HG03135 (cell line): Measurements from ENCODE around the gene FGF9.

Experiments used
- ATAC-seq: cut with Tn5 transposase; IDR thresholded peaks from one replicate; pipeline ENCODE4 v1.9.1; 2021; ENCODE audit warnings: mild to moderate bottlenecking, moderate library complexity; ENCODE audit not compliant: unreplicated experiment

Gene FGF9

DNA sequence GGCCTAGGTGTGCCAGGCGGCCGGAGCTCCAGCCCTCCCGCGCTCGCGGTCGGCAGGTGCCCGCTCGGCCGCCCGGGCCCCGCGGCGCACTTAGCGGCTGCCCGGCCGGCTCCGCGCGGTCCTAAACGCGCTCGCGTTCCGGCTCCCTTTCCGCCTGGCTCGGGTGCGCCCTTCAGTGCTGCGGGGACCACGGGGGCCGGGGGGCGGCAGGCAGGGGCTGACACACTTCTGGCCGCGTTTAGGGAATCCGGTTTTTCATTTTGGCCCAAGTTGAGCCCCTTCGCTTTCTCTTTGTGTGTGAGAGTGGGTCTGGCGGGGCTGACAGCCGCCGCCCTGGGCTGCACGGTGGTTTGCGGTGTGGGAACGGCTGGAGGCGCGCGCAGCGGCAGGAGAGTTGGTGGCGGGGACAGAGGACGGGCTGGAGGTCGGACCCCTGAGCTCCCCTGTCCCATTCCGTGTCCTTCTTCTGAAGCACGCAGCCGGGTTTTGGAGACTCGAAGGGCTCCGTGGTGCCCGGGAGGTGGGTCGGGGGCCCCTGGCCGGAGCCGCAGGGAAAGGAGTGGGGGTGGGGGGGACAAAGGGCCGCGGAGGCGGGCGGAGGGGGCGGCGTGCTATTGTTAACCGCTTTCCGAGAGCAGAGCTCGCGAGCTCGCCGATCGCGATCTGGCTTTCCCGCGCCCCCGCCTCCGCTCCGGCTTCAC, 3.1 kb downstream of the FGF9 start:
- peak; percentile 31 for ATAC-seq

DNA sequence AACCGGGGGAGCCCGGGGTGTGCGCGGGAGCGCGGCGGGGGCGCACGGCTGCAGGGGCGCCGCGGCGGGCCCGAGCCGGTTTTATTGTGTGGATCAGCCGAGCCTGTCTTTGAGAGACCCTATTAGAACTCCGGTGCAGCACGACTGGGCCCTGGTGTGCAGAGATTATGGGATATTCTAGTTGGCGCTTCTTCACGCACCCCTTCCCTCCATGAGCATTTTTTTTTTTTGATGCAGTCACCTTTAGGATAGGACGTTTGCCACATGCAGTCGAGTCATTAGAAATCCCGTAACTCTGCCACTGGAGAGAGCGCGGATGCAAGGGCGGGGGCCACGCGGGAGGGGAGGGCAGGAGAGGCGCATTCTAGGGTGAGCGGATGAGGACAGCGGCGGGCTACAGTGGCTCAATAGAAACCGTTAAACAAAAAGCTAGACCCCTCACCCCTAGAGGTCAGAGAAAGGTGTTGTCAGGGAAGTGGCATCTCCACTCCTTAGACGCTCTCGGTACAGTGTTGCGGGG, 3.7 kb downstream of the FGF9 start:
- no peak for ATAC-seq

DNA sequence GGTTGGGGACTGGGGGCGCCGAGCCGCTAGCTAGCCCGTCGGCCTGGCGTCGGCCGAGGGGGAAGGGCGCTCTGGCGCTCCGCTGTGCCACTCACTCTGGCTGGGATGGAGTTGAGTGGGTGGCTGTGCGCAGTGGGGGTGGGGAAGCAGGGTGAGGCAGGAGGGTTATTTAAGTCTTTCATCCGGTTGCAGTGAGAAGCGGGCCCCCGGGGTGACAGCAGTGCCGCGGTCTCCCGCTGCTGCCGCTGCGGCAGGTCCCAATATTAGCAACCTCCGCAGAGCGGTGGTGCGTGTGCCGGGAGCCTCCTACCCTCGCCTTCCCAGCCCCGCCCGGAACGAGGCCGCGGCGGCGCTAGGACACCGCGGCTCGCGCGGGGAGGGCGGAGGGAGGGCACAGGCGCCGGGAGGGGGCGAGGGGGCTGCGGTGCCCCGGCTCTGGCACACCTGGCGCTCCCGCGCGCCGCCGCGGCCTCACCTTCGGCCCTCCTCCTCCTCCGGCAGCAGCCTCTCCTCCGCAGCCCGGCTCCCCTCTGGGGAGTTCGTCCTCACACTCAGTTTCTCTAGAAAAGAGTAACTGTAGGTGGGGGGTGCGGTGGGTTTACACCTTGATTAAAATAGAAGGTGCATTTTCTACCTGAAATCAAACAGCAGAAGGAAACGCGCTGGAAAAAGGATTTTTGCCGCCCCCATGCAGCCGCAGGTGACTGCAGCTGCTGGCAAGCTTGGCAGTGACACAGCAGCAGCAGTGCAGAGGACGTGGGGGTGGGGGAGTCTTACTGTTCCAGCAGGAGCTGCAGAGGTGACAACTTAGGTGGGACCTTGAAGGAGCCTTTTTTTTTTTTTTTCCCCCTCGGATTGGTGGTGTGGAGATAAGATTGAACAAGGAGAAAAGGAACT, 4.5 kb downstream of the FGF9 start:
- no peak for ATAC-seq

DNA sequence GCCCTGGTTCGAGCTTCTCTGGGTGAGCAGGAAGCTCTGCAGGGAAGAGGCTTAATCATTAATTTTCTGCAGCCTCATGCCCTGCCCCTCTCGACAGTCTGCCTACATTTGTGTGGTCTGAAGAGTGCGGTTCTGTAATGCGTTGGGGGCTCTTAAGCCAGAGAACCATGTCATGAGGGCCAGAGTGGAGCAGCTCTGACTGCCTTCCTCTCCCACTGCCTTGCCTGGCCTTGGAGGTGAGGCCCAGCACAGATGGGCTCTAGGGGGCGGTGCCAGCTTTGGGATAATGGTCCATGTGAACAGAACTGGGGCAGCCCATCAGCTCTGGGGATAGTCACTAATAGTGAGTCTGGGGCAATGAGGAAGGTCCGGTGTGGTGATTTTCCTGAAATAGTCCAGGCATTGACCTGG, 5.7 kb downstream of the FGF9 start:
- no peak for ATAC-seq

DNA sequence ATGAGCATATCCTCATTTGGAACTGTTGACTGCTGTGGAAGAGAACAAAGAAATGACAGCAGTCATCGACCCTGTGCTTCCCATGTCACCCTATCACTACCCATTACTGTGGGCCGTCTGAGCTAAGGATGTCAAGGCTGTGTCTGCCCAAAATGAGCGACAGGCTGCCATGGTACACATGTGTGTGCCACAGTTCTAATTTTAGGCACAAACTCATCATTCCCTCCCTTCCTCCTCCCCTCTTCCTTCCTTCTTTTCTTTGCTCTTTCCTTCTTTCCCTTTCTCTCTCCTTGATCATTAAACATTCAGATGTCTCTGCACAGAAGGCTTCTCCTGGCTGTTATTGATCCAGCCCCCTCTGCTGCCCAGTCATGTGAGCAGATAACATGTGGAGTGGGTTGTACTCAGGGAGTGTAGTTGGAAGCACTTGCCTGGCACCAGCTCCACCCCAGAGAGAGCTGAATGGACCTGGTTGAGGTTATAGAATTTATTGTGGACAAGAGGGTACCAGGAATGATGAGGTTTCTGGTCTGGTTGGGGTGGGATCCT, 6.3 kb downstream of the FGF9 start:
- ATAC-seq, result no peak

DNA sequence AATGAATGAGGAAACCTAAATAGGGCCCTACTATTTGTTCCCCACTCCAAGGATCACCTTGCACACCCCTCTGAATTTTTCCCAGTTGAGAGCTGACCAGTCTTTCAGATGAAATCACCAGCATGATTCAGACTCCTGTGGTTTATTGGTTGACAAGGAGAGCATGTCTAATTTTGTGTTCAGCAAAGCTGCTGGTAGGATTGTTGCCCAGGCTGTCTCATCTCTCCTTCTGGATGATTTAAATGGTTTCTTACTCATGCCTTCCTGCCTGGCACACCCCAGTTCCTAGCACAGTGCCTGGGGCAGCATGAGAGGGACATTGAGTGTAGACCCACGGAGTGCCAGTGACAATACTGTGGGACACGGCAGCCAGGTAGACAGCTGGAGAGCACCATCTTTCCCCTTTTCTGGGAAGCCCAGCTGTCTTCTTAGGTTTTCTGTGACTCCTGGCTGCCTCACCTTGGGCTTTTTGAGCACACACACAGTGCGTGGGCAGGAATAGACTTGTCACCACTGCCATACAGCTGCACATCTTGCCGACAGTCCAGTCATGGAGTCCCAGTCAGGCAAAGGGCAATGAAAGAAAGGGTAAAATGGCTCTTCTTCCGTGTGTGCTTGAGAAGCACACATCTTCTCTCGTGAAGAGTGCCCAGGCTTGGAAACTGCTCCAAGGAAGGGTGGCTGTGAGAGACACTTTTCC, 12.3 kb downstream of the FGF9 start:
- no peak for ATAC-seq

DNA sequence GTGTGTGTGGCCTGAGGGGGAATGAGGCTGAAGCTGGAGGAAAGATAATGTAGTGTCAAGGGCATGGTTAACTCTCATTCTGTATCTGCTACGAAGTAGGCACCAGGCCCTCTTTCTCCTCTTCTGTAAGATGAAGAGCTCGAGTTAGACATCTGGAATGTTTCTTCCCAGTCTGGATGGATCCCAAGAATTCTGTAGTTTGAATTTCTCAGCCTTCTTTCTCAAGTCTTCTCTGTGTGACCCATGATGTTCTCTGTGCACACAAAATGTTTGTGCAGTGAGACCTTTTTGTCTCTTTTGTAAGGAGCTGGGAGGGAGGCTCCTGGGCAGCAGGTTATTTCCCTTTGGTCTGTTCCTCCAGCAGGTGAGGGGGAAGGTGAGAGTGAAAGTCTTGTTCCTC, 13.7 kb downstream of the FGF9 start:
- no peak for ATAC-seq

DNA sequence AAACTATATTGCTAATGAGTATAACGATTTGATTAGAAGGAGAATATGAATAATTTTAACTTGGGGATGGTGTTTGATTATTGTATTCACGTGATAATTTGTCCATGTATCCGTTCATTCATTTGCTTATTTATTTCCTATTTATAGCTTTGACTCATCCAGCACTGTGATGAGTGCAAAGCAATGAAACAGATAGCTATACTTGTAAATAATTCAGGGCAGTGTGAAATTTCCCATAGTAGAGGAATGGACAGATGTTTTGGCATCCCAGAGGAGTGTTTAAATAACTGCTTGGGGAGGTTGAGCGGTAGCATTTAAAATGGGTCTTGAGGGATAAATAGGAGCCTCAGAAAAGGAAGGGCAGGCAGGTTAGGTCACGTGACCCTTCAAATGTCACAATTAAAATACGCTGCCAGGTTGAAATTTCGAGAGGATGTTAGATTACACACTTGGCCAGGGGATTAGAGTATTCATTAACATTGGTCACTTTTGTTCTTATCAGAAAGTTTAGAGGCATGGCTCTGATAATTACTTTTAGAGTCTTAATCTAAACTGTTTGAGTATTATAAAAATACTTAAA, 14.7 kb downstream of the FGF9 start:
- no peak for ATAC-seq

DNA sequence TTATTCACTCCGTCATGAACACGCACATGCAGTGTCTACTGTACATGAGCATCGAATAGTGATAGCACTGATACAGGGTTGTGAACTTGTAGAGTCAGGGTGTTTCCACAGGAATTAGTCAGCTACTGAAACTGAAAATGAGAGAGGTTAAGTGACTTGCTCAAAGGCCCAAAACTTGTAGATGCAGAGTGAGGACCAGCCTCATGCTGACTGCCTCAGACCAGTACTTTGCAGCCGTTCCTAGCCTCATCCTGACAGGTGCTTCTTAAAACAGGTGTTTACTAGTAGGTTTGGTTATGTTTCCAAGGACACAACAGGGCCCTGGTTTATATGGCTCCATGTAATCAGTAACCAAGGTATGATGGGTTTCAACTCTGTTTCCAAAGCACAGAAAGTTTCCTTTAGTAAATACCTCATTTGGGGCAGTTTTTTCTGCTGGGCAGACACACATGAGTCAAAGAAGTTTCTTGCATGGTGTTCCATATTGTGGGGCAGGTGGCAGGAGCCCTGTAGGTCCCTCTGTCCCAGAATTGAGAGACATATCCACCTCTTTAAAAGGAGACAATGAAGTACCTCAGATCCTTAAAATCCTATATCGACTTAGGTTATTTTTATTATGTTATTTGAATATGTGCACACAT, 16.0 kb downstream of the FGF9 start:
- peak; percentile 95 for ATAC-seq

DNA sequence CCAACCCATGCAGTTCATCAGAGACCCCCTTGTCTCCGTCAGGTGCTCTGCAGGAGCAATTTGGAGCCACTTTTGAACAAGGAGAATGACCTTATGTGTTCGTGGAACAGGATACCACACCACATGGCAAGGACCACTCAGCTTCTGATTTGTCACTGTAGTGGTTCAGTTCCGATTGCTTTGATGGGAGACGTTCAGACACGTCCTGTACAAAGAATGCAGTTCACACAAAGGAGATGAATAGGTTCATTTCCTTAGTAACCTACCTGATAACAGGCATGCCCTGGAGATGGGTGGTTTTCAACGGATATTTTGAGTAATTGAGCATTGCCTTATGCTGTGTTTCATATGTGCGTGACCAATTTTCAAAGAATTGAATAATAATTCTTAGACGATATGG, 17.2 kb downstream of the FGF9 start:
- ATAC-seq, result no peak

DNA sequence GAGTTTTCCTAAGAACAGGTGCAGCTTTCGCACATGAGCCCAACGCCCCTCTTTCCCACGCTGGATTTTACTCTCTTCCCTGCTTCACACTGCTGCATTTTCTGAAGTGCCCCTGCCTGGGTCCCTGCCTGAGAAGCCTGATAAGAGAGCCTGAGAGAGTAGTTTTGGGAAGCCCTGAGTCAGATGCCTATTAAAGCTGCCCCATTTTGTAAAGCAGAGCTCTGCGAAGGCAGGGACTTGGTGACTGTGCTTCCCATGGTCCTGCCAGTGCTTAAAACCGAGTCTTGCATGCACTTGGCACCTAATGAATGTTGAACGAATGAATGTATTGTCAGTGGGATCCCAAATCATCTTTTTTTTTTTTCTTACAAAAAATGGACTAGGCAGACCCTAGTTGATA, 18.2 kb downstream of the FGF9 start:
- no peak for ATAC-seq

DNA sequence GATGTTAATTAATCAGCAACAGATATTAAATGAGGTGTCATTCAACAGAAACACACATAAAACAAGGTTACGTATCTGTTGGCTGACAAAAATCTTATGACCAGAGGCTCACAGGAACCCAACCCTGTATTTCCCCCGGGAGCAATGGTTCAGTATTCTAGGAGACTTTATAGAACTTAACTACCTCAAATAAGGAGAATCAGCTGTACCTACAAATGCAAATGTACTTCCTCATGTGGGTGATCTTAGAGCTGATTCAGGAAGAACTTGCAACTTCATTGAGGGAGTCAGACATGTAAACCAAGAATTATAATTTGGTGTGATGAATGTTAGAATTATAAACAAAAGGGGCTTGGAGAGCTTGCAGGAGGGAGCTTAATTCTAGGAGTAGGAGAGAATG, 20.1 kb downstream of the FGF9 start:
- no peak for ATAC-seq

DNA sequence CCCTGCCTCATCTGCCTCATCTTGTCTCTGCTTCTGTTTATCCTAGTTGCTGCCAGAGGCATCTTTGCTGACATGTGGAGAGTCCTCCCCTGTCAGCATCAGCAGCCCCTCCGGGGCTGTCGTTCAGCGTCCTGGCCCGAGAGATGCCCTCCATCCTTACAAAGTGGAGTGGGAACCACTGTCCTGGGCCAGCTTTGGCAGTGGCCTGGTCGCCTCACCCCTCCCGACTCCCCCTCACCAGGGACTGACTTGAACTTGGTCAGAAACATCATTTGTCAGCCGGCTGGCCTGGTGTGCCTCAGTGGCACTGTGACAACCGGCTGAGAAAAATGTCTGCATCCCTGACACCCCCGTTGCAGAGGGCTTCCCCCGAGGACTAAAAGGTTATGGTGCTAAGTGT, 20.6 kb downstream of the FGF9 start:
- no peak for ATAC-seq

DNA sequence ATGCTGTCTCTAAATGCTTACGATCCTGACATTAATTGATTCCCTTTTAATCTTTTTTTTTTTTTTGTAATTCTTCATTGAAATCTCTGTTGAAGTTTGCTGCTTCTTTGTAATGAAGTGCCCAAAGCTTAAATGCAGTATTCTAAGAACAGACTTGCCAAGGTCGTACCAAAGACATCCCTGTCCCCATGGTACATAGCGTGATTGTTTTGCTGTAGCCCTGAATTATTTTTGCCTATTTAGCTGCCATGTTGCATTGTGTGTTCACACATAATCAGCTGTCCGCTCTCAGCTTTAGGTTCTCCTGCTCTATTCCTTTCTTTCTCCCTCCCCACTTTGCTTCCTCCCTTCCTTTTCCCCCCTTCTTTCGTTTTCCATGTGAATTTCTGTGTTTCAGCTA, 21.1 kb downstream of the FGF9 start:
- ATAC-seq, result no peak

DNA sequence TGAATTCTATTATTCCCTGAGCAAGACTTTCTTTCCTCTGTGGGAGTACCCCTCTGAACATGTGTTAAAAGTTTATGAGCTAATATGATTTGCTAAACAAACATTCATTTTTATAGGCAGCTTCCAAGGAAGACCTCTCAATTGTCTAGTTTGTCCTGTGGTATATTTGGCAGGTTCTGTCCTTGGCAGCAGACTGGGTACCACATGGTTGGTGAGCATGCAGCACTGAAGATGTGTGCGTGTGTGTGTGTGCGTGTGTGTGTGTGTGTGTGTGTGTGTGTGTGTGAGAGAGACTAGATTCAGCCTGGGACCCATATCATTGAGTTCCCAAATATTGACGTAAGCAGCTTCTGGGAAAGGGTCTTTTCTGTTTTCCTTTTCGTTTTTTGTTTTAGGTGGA, 24.0 kb downstream of the FGF9 start:
- no peak for ATAC-seq

DNA sequence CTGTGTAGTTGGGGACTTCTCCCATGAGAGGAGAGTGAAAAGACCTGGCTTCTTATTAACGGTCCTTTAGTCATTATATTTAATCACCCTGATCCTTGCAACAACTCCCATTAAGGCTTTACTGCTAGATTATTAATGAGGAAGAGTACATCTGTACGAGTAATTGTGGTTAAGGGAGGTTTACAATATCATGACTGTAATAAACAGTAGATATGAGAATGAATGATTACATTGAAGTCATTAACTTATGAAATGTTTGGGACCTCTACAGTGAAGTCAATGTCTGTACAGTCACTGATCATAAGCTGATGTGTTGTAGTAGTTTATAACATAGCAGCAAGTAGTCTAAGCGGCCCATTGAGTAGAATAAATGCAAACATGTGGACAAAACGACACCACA, 24.7 kb downstream of the FGF9 start:
- ATAC-seq, result no peak

DNA sequence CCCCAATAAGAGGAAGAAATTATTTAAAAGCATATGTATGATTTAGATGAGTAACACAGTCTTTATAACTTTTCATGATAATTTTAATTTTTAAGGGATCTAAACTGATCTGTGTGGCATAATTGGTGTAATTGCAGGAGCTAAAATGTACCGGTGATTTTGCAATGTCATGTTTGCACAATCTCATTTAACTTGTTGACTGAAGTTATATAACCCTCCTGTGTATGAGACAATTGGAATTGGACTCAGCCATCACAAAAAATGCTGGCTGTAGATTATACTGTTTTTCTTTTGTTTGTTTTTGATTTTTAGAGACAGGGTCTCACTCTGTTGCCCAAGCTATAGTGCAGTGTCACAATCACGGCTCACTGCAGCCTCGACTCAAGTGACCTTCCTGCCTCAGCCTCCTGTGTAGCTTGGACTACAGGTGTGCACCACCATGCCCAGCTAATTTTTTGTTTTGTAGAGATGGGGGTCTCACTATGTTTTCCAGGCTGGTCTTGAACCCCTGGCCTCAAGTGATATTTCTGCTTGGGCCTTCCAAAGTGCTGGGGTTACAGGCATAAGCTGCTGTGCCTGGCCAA, 26.1 kb downstream of the FGF9 start:
- no peak for ATAC-seq

DNA sequence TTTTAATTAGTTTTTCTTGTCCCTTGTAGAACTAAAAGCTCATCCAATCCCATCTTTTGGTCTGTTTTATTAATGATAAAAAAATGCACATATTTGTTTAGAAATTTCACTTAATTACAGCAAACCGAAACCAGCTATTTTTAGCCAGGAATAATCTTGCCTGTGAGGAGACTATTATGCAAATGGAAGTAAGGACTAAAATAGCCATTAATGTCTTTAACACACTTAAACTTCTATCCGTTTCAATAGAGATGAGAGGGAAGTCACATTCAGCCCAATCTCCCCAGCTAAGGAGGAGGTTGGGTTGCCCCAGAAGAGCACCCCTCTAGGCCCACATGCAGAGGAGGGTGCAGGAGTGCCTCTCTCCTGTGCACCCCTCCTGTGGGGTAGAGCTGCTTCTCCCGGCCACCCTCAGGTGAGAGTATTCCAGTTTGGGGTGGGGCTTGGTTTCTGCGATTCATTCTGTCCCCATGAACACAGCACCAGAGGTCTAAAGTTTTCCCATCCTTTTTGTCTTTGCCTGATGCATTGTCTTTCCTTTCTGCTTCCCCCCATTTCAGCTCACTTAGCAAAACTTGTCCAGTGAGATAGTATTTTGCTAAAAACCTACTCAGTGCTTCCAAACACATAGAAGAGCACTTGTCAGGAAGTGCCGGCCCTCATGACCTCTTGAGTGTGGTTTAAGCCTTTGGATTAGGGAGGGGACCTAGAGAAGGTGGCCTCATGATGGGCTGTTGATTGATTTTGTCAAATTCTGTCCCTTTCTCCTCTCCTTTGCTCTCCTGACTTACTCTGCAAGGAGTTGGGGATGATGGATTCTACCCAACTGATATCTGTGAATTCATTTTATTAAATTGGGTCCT, 28.2 kb downstream of the FGF9 start:
- no peak for ATAC-seq

DNA sequence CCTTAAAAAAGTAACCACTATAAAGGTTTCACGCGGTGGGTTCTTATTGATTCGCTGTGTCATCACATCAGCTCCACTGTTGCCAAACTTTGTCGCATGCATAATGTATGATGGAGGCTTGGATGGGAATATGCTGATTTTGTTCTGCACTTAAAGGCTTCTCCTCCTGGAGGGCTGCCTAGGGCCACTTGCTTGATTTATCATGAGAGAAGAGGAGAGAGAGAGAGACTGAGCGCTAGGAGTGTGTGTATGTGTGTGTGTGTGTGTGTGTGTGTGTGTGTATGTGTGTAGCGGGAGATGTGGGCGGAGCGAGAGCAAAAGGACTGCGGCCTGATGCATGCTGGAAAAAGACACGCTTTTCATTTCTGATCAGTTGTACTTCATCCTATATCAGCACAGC, 30.6 kb downstream of the FGF9 start:
- no peak for ATAC-seq
